Activated CD4-positive, alpha-beta T cell treated with anti-CD3 and anti-CD28 coated beads for 1 hour (primary cell): ENCODE data around the gene SLC27A5.

ENCODE experiments used
- DNase-seq: peaks from one replicate; pipeline ENCODE4 v3.0.0-alpha.2; 2020

The SLC27A5 gene

DNA sequence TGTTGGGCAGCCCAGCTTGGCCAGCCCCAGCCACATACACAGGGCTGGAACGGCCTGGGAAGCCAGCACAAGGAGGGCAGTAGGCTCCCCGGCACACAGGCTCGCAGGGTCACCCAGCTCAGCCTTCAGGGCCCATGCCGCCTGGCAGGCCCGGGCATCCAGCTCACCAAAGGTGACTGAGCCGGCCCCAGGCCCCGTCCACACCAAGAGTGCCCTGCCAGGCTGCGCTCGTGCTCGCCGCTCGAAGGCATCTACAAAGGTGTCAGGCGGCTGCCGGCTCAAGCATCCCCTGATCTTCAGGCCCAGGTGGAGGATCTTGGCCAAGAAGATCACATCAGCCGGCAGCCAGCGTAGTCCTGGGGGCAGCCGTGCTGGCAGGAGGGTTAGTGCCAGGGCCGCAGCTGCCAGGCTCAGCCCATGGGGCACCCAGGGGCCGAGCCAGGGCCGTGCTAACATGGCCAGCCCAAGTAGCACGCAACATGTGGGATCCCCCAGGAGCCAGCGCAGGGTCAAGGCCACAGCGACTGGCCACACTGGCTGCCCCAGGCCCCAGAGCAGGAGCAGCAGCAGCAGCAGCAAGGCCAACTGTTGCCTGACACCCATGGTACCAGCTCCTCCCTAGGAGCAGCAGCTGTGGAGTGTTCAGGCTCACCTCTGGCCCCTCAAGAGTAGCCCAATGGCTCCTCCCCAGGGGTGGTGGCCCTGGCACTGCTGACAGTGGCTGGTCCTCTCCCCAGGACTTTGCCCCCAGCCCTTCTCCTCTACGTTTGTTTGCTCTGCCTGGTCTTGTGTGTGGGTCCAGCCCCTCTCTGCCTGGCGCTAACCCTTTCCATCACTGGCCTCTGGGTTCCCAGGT lies at the start of gene SLC27A5:
SLC27A5 (minus strand) TSS at position 640 of the 856 bp plus-strand sequence; CDS start at position 603, 37 bp downstream.
- no peak for DNase-seq

GRCh38 chr19:58560921-58561320 lies 49.1 kb upstream of the SLC27A5 start:
- DNase-seq = no peak

DNA sequence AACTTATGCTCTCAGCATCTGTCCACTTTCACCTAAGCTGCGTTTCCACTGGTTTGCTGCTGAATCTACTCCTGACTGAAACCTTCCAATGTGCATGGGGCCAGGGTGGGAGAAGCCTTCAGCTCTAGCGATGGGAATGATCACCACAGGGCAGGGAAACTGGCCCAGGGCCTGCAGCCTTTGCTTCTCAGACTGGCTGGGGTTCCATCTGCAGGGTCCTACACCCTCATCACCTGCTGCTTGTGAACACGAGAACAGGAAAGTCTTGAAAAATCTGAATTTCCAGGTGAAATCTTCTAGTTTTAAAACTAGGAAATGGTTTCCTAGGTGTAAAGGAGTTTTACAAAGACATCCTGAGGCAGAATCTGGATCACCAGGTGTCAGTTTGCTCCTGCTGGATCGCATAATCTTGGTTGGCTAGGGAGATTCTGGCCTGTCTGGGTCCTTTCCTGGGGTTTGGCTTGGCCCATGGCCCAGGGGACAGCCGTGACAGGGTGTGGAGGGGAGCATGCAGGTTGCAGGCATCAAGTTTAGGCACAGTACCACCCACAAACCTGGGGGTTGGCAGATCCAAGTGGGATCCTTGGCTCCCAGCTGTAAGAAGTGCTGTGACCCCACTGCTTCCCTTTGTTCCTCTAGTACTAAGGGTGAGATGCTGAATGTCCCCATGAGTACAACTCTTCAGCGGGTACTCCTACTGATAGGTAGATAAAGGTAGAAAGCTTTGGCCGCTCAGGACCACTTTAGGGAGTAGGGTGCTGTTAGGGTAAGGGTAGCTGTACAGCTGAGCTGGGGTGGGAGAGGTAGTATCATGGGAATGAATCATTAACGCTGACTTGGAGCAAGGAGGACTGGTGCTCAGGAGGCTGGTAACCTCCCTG lies 48.5 kb upstream of the SLC27A5 start:
- no peak for DNase-seq

DNA sequence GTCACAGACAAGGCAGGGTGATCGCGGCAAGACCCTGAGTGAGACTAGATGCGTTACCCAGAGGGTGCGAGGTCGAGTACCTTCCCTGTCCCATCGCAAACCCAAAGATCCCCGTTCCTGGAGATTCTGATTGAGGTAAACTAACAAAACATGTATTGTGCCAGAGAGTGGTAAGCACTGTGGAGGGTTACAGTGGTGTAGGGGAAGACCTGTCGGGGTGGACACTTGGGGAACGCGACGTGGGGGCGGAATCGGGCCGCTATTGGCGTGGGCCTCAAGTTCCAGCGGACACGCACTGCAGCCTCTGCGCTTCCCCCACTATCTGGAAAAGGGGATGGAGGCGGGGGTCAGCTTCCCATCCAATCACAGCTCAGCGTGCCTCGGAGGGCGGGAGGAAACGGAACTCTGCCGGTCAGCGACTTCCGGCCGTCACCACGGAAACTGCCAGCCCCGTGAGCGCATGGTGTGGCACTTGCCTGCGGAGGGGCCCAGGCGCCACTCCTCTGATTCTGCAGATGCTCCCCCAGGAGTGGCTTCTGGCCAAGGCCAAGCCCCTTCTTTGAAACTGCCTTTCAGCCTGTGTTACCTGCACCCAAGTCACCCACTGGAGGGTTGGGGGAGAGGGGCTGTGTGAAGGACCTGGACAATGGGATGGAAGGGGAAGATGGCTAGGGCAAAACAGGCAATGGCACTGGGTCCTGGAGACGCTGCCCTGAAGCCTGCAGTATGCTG lies 47.6 kb upstream of the SLC27A5 start:
- peak; percentile 38 for DNase-seq

DNA sequence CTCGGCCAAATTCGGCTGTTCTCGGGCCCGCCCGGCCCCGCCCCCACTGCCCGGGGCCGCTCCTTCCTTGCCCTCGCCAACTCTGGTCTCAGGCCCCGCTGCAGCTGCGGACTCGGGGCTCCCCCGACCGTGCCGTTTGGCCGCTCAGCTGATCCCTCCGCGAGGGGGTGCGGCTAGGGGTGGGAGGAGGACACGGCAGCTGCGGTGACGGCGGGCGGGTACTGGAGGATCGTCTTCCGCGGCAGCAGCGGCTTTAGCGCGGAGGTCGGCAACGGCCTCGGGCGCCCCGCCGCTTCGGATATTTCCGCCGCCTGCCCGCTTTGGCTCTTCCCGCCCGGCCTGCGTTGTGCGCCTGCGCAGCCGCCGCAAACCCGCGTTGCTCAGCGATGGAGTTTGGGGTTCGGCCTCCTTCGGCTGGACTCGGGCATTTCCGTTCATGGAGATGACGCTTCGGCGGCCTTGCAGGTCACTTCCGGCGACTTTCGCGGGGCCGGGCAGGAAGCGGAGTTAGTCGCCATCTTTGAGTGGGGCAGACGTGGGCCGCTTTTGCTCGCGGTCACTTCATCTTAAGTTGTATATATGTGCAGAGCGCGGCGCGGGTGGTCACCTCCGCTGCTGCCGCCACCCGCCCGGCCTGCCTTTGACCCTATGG lies 47.0 kb upstream of the SLC27A5 start:
- DNase-seq = peak; percentile 100

DNA sequence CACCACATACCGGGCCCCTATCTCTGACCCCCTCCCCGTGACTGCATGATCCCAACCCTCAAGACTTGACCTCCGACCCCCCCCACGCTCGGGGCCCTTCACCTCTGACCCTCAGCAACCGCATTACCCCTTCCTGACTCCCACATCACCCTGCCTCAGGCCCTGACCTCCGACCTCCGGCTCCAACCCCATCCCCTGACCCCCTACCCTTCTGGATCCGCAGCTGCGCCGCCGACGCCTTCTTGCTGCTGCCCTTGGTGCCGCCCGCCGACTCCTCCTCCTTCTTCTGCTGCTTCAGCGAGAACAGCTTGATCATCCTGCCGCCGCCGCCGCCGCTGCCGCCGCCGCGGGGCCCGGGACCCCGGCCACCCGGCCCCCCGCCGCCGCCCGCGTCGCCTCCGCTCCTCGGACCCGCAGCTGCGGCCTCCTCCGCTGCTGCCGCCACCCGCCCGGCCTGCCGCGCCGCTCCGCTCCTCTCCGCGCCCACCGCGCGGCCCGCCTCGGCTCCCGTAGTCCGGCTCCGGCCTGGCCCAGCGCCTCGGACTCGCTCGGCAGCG lies 46.4 kb upstream of the SLC27A5 start, which contains the start of gene UBE2M:
UBE2M (minus strand) TSS at position 546 of the 557 bp plus-strand sequence; CDS start at position 316, 230 bp downstream.
- peak; percentile 38 for DNase-seq

DNA sequence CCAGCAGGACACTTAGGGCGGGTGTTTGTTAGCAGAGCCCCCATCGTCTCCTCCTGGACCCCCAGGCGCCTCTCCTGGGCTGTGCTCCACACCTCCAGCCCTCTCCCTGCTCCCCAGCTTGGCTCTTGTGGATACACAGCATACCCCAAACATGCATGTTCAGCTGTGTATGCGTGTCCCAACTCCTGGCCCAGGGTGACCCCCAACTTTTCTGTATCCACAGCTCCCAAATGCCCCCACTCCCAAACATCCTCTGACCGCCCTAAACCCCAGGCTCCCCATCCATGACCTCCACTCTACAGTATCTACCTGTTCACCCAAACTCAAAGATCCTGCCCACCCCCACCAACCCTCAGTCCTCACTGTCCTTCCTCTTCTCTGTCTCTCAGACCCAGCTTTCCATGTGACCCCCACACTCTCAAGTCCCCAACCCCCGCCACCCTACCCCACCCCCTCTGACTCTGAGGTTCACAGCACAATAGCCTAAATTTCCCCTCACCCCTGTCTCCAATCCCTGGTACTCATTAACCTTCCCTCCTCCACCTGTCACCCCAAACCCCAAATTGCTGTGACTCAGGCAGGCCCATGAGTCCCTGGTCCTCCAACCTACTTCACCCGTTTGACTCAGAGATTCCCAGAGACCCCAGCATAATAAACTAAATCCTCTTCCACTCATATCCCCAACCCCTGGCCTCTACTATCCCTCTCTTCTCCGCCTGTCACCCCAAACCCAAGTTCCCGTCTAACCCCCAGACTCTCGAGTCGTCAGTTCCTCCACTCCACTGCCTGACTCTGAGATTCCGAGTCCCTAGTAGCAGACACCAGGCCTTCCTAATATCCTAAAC lies 45.7 kb upstream of the SLC27A5 start:
- DNase-seq = no peak

GRCh38 chr19:58556622-58557220 lies 44.9 kb upstream of the SLC27A5 start:
- no peak for DNase-seq

DNA sequence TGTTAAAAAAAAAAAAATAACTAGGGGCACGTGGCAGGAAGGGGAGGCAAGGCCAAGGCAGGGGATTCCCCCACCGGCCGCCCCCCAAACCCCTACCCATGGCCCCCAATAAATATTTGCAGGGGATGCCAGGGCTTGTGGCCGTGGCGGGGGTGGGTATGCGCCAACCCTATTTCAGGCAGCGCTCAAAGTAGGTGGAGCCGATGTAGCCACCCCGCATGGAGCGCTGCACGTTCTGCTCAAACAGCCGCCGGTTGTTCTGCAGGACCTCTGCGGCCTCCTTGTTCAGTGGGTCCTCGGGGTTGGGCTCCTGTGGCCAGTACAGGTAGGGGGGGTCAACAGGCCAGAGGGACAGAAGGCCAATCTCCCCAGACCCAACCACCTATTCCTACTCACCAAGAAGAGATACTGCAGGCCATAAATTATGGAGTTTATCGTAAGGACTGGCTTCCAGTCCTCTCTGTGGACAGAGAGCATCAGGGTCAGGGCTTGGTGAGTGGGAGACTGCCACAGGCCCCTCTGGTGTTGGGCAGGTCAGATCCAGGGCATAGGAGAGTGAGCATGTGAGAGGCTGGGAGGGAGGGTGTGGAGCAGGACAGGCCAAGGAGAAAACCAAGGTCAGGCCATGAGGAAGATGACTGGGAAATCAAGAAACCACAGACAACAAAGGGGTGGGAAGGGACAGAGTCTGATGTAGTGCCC lies 44.3 kb upstream of the SLC27A5 start:
- DNase-seq = no peak

DNA sequence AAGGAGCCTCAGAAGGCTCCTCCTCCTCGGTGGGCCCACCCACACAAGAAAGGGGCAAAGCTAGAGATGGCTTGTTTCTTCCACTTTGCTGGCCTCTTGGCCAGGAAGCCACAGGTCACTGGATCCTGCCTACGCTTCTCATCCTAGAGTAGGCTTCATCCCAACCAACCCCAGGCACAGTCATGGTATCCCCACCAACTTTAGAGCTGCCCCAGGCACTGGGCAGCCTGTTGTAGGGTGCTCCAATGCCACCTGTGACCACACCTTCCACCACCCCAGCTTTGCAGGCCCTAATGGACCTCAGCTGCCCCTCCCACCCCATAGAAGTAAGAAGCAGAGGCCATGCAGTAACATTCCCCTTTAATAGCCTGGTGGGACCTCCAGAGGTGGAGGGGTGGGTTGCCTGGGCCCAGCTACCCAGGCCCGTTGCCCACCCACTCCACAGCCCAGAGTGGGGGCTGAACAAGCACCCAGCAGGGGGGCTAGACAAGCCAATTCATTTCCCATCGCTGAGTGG lies 43.6 kb upstream of the SLC27A5 start:
- DNase-seq = no peak

DNA sequence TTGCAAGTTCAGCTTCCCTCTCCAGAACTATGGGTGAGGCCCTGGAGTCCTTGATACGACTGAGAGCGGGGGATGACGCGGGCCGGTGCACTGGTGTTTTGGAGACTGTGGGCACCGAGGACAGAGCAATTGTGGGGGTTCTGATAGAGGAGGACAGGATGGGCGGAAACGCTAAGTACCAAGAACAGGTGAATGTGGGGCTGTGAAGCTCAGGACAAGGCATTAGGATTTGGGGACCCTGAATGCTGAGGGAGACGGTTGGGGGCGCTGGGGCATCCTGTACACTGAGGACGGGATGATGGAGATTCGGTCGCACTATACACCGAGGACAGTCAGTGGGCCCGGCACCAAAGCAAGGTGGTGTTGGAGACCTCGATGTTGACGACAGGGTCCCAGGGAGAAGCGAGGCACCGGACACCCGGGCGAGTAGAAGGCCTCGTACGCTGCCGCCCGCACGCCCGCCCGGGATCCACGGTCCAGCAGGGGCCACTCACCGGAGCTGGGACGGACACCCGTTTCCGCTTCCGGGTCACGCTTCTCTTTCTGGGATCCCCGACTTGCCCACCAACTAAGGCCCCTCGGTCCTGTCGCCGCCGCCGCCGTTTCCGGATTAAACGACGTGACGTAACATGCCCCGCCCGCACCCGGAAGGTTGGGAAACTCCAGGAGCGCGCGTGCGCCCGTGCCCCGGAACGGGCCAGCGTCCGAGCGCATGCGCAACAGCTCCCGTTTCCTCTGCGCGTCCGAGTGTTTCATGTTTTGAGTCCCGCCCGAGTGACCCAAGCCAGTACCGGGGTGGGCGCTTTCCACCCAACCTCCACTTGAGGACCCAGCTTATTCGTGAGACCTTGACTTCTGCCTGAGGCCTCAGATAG lies 42.9 kb upstream of the SLC27A5 start, which contains the start of gene CHMP2A:
CHMP2A (minus strand) TSS at position 612 of the 875 bp plus-strand sequence. CDS start 893 bp downstream, outside the sequence.
- peak; percentile 96 for DNase-seq

DNA sequence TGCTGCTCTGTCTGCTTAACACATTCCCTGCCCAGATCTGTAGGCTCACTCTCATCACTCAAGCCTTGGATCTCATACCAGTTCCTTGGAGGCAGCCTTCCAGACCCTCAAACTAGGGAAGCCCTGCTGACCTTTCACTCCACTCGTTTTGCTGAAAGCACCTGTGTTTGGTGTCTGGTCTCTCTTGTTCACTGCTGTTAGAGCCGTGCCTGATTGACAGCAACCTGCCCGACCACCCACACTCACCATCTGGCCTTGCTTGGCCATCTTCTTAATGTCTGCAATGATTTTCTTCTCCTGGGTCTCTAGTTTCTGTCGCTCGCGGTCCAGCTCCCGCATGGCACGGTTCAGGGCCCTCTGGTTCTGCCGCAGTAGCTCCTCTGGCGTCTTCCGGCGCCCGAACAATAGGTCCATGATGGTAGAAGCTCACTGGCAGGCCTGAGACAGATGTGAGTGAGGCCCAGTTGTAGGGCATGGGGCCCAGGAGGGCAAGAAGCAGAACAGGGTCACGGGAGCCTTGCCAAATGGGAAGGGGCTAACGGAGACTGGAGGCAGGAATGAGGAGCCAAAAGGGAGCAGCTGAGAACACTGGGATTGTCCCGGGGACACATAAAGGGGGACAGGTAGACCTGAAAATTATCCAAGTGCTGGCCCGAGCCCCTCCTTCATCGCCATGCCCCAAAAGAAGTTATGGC lies 42.2 kb upstream of the SLC27A5 start:
- no peak for DNase-seq

GRCh38 chr19:58552655-58553054 lies 40.9 kb upstream of the SLC27A5 start:
- DNase-seq = no peak

DNA sequence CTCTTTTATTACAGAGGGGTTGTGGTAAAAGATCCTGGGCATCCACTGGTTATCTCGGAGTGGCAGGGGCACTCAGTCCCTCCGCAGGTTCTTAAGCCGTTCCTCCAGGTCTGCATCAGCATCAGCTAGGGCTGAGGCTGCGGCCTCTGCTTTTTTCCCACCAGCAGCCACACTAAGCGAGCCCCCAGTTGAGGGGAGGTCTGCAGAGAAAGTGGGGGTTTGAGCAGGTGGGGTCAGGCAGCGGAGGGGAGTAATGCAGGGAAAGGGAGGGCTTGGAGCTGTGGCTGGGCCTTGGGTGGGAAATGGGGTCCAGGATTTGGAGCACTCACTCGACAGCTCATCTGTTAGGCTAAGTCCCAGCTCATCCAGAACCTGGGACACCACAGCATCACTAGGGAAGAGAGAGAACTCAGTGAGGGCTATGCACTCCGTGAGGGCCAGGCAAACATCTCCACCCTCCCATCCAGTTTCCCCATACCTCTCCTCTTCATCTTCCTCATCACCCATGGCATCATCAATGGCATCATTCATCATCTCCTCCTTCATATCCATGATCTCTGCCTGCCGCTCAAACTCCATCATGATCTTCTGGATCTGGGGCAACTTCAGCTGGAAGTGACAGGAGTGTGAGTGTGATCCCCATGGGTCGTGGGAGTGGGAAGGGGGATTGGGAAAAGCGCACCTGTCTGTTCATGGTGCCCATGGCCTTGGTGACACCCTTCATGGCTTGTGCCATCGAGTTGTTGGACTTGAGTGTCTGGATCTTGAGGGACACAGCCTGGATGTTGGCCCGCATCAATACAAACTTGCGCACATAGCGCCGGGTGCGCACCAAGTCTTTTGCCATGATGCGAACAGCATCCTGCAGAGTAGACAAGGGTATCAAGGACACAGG lies 40.0 kb upstream of the SLC27A5 start:
- no peak for DNase-seq

GRCh38 chr19:58551123-58551497 lies 39.3 kb upstream of the SLC27A5 start:
- no peak for DNase-seq

- no peak for DNase-seq
Measured at GRCh38 chr19:58550362-58551122, 38.8 kb upstream of the SLC27A5 start.
